Measurements from ENCODE around the gene OTOR. TPM values are rescaled to one million over a fixed set of nuclear protein-coding genes. Genes with fewer than 3 reads are reported as not detected.

OTOR gene
- total and polyA plus RNA-seq, 2 of the 8 experiments (the other 6 are each of a cell fraction or from before 2014, with no cell fraction given), result not detected

DNA sequence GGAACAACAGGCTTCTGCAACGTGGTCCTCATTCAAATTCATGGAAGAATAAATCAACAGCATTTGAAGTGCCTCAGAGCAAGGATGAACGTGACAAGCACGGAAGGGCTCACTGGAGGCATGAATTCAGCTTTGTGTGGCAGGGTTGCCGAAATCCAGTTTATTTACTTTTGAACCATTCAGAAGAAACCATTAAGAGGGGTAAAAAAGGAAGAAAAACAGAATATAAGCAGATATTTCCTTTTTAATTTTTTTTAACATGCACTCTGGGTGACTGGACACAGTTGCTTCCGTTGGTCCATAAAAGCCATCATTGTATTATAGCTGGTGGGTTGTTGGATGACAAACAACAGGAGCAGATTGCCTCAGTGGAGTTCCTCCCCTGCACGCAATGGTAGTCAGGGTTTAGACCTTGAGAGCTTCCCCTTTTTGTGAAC lies 35.6 kb upstream of the OTOR start:
- CTCF ChIA-PET (ENCODE audit: partially characterized antibody), result interaction anchor here (0.6 kb wide), 1 partner anchor 1014 kb away, joined by 3 read pairs; no protein-coding TSS in a partner anchor

More for the DNA sequence above, 35.6 kb upstream of the OTOR start:
- Histone ChIP-seq H2BK5ac (ENCODE audit: low read depth, low read length) (no peak overlapping the region), H3K23me2 (ENCODE audit: low read depth, low read length) (no peaks in the 10 kb centered on the region), H2BK12ac (ENCODE audit: low read depth, low read length) (no peak overlapping the region), H3K4ac (replicated peaks; ENCODE audit: insufficient read length, low read depth, low read length) (no peak overlapping the region), H3K79me1 (ENCODE audit: low read depth, low read length) (no peaks in the 10 kb centered on the region), H3K27ac (ENCODE audit: low read depth, low read length) (no peak overlapping the region), H4K91ac (replicated peaks; ENCODE audit: insufficient read length, low read length) (no peak overlapping the region), H2BK15ac (ENCODE audit: low read length) (no peak overlapping the region), H3K4me1 (replicated peaks in 1 of 4; ENCODE audit: control insufficient read depth in 3 of 4, insufficient read depth in 4 of 4, low read length in 3 of 4) (peaks cover 0 to 3% (median 0%) of the 10 kb centered on the region in 4 experiments; a peak in 1 of 7 replicates), H2BK120ac (replicated peaks; ENCODE audit: low read depth, low read length) (no peak overlapping the region), H3K23ac (ENCODE audit: insufficient read length) (no peak overlapping the region), H3K4me3 (ENCODE audit: extremely low read depth in 1 of 4, insufficient read depth in 2 of 4, low read depth in 3 of 4, low read length in 4 of 4) (no peak overlapping the region), H3K79me2 (ENCODE audit: control insufficient read depth in 1 of 2, insufficient read depth in 2 of 2, low read length in 2 of 2) (no peaks in the 10 kb centered on the region), H3K4me2 (ENCODE audit: insufficient read depth in 1 of 2, low read depth in 2 of 2, low read length in 2 of 2) (no peak overlapping the region), H3K9me3 (ENCODE audit: insufficient read depth in 2 of 2, low read depth in 1 of 2, low read length in 1 of 2) (no peaks in the 10 kb centered on the region), H4K8ac (ENCODE audit: extremely low read depth, insufficient read depth, low read length) (no peak overlapping the region), H2AK5ac (ENCODE audit: low read depth, low read length) (no peak overlapping the region), H4K5ac (ENCODE audit: insufficient read length, low read depth, low read length) (no peak overlapping the region), H2BK20ac (ENCODE audit: low read length) (no peak overlapping the region), H3K14ac (ENCODE audit: insufficient read length) (no peak overlapping the region), H3K27me3 (replicated peaks in 1 of 4; ENCODE audit: control insufficient read depth in 3 of 4, extremely low read depth in 1 of 4, insufficient read depth in 3 of 4, low read length in 3 of 4) (no peaks in the 10 kb centered on the region), H4K20me1 (replicated peaks in 1 of 2; ENCODE audit: control insufficient read depth in 1 of 2, insufficient read depth in 2 of 2, low read length in 2 of 2) (no peaks in the 10 kb centered on the region), H3K56ac (replicated peaks; ENCODE audit: insufficient read length, low read depth, low read length) (no peak overlapping the region), H3K36me3 (ENCODE audit: control insufficient read depth in 2 of 4, insufficient read depth in 4 of 4, low read length in 3 of 4) (no peaks in the 10 kb centered on the region), H2AFZ (ENCODE audit: low read length) (no peak overlapping the region), H3K9ac (replicated peaks in 1 of 4; ENCODE audit: extremely low read depth in 1 of 4, low read depth in 3 of 4, low read length in 3 of 4) (no peak overlapping the region), H3K18ac (ENCODE audit: extremely low read depth, low read length) (no peak overlapping the region)
- DNase-seq (ENCODE audit: low read depth in 1 of 2, low spot score in 2 of 2), result no peak
- WGBS, 2 experiments (ENCODE audit: extremely low coverage in 1 of 2, insufficient coverage in 1 of 2, insufficient read length in 1 of 2, insufficient replicate concordance in 2 of 2, low coverage in 1 of 2, low lambda C conversion rate in 2 of 2, missing lambda C conversion rate in 1 of 2), result 92% methylated on average over 6 of the region's 6 CpGs; no CpG with 5 or more reads in 1 of the 2 experiments
- FAIRE-seq, result no peak
- POLR2A ChIA-PET (ENCODE audit: partially characterized antibody), result no interaction called here
- no peak for TF ChIP-seq SP4 (IDR thresholded peaks at IDR 0.05; ENCODE audit: low read length)
- TF ChIP-seq KDM5A (IDR thresholded peaks at IDR 0.05; ENCODE audit: low read length), result no peak
- TF ChIP-seq TCF12 (IDR thresholded peaks at IDR 0.05; ENCODE audit: low read depth, low read length), result no peak
- no peak for TF ChIP-seq HDAC6 (IDR thresholded peaks at IDR 0.05; ENCODE audit: low read depth, low read length)
- TF ChIP-seq TAF1 (IDR thresholded peaks at IDR 0.05; ENCODE audit: low read depth, low read length), result no peak
- TF ChIP-seq SP2 (IDR thresholded peaks at IDR 0.05; ENCODE audit: low read length), result no peak
- no peak for TF ChIP-seq TEAD4 (IDR thresholded peaks at IDR 0.05; ENCODE audit: low read depth, low read length)
- no peak for TF ChIP-seq RBBP5 (IDR thresholded peaks at IDR 0.05; ENCODE audit: borderline replicate concordance, low read depth, low read length)
- no peak for TF ChIP-seq HDAC2 (IDR thresholded peaks at IDR 0.05; ENCODE audit: borderline replicate concordance in 1 of 2, low read depth in 2 of 2, low read length in 2 of 2)
- TF ChIP-seq SRF (IDR thresholded peaks at IDR 0.05; ENCODE audit: low read depth, low read length), result no peak
- TF ChIP-seq YY1 (IDR thresholded peaks at IDR 0.05; ENCODE audit: low read depth, low read length), result no peak
- no peak for TF ChIP-seq CBX8 (IDR thresholded peaks at IDR 0.05; ENCODE audit: borderline replicate concordance, low read depth, low read length)
- no peak for TF ChIP-seq SIRT6 (IDR thresholded peaks at IDR 0.05; ENCODE audit: low read length)
- no peak for TF ChIP-seq E2F6 (IDR thresholded peaks at IDR 0.05)

Measured in H1 (cell line).